Loucy (cell line): ENCODE results near the gene KPNB1.

Source experiments
- EZH2phosphoT487 ChIP-seq: fragments of 200-600 bp; IDR thresholded peaks from 2 replicates; pipeline ENCODE4 v1.6.1; 2018; ENCODE audit warnings: antibody characterized with exemption, mild to moderate bottlenecking, moderate library complexity, borderline replicate concordance
- TF ChIP-seq, protein P1 (sequence below): fragments of 200-600 bp; sonication (generic); conservative IDR thresholded peaks from 2 replicates; pipeline ENCODE4 v1.5.1; 2014; ENCODE audit warnings: mild to moderate bottlenecking, antibody characterized with exemption, low read length

- TF ChIP-seq, protein P1, sequence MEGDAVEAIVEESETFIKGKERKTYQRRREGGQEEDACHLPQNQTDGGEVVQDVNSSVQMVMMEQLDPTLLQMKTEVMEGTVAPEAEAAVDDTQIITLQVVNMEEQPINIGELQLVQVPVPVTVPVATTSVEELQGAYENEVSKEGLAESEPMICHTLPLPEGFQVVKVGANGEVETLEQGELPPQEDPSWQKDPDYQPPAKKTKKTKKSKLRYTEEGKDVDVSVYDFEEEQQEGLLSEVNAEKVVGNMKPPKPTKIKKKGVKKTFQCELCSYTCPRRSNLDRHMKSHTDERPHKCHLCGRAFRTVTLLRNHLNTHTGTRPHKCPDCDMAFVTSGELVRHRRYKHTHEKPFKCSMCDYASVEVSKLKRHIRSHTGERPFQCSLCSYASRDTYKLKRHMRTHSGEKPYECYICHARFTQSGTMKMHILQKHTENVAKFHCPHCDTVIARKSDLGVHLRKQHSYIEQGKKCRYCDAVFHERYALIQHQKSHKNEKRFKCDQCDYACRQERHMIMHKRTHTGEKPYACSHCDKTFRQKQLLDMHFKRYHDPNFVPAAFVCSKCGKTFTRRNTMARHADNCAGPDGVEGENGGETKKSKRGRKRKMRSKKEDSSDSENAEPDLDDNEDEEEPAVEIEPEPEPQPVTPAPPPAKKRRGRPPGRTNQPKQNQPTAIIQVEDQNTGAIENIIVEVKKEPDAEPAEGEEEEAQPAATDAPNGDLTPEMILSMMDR: no peak
- TF ChIP-seq EZH2phosphoT487: no peak
Measured at GRCh38 chr17:47664624-47664941, 14.9 kb downstream of the KPNB1 start.
